C4-2B (cell line): ENCODE results near the gene ROM1.

ENCODE experiments used
- ZFX ChIP-seq: fragments of 450-650 bp; IDR thresholded peaks from 2 replicates; pipeline ENCODE4 v1.6.1; 2017
- TF ChIP-seq, protein P1 (sequence below): fragments of 450-650 bp; conservative IDR thresholded peaks from 2 replicates; pipeline ENCODE4 v1.5.1; 2017; ENCODE audit warnings: mild to moderate bottlenecking

DNA sequence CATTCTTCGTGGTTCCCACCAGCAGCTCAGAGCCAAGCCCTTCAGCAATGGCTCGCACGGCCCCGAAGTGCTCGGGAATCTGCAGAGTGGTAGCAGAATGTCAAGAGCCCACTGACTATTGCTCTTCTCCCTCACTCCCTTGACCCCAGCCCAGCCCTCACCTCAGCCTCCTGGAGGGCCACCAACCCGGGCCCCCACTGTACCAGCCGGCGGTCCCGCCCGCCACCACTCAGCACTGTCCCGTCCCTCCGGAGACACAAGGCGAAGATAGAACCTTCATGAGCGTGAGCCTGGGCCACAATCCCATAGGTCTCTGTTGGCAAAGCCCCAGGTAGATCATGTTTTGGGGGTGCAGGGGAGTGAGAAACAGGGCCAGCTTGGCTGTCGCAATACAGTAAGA, 7.2 kb upstream of the ROM1 start:
- TF ChIP-seq, protein P1, sequence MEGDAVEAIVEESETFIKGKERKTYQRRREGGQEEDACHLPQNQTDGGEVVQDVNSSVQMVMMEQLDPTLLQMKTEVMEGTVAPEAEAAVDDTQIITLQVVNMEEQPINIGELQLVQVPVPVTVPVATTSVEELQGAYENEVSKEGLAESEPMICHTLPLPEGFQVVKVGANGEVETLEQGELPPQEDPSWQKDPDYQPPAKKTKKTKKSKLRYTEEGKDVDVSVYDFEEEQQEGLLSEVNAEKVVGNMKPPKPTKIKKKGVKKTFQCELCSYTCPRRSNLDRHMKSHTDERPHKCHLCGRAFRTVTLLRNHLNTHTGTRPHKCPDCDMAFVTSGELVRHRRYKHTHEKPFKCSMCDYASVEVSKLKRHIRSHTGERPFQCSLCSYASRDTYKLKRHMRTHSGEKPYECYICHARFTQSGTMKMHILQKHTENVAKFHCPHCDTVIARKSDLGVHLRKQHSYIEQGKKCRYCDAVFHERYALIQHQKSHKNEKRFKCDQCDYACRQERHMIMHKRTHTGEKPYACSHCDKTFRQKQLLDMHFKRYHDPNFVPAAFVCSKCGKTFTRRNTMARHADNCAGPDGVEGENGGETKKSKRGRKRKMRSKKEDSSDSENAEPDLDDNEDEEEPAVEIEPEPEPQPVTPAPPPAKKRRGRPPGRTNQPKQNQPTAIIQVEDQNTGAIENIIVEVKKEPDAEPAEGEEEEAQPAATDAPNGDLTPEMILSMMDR = no peak
- TF ChIP-seq ZFX = no peak
